Peyer's patch (tissue), 4 donors: ENCODE measurements around the gene GDPD3.

ENCODE experiments used
- POLR2A ChIP-seq, 2 donors: fragments of 450-650 bp; IDR thresholded peaks; one replicate each; pipeline ENCODE4 v1.5.1; 2017; ENCODE audit warnings: antibody characterized with exemption in 2 of 2, mild to moderate bottlenecking in 2 of 2, moderate library complexity in 2 of 2
- TF ChIP-seq, protein P1 (sequence below), 6 experiments: fragments of 450-650 bp in 4 of 6; fragments of 200-600 bp in 2 of 6; sonication (generic) in 1 of 6; IDR thresholded peaks; one replicate each; pipeline ENCODE4 v1.5.1; 2017 to 2019; ENCODE audit warnings: antibody characterized with exemption in 6 of 6, mild to moderate bottlenecking in 3 of 6, moderate library complexity in 1 of 6

DNA sequence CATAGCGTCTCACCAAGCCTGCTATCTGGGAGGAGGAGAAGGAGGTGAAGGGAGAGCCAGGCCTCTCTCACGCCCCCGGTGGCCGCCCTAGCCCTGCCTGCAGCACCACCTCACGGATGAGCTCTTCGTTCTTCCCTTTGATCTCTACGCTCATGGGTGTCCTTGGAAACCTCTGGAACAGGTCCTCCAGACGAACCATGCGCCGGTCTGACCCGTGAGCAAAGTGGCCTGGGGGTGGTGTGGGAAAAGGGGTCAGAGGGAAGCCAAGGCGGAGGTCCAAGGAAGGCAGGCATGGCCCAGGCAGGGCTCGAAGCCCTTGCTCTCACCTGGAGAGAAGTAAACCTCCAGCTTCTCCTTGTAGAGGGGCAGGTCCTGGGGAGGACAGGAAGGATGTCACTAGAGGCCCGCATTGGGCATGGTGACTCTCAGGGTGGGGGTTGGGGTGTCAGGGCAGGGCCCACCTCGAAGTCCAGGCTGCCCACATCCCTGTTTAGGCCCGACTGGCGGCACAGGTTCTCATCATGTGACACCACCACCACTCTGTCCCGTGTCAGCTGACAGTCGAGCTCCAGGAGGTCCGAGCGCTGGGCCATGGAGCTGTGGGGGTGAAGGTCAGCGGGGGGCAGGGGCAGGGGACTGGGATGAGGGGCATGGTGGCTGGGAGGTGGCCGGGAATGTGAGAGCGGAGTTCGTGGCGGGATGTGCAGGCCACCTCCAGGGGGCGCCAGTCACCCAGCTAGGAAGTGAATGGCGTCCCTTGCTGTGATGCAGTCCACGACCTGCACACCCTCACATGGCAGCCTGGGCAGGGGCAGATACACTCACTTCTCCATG lies 923 bp downstream of the GDPD3 start:
- no peak for TF ChIP-seq POLR2A (IDR thresholded peaks at IDR 0.05)
- TF ChIP-seq, protein P1, sequence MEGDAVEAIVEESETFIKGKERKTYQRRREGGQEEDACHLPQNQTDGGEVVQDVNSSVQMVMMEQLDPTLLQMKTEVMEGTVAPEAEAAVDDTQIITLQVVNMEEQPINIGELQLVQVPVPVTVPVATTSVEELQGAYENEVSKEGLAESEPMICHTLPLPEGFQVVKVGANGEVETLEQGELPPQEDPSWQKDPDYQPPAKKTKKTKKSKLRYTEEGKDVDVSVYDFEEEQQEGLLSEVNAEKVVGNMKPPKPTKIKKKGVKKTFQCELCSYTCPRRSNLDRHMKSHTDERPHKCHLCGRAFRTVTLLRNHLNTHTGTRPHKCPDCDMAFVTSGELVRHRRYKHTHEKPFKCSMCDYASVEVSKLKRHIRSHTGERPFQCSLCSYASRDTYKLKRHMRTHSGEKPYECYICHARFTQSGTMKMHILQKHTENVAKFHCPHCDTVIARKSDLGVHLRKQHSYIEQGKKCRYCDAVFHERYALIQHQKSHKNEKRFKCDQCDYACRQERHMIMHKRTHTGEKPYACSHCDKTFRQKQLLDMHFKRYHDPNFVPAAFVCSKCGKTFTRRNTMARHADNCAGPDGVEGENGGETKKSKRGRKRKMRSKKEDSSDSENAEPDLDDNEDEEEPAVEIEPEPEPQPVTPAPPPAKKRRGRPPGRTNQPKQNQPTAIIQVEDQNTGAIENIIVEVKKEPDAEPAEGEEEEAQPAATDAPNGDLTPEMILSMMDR (IDR thresholded peaks at IDR 0.05): peak; percentile 12 to 87 (median 72)
